Body of pancreas (tissue), 4 donors: Measurements from ENCODE around the gene TMEM82. TPM values are rescaled to one million over a fixed set of nuclear protein-coding genes. Genes with fewer than 3 reads are reported as not detected.

Experiments
- ATAC-seq: fragments of 150-250 bp; one replicate; pipeline ENCODE4 v1.9.1; 2016
- DNase-seq, 4 donors: peaks; one replicate each; pipeline ENCODE4 v3.0.0-alpha.2; 2019
- H3K27ac ChIP-seq, 4 donors: fragments of 200-600 bp; sonication (generic); 1 replicate in 3 of 4; 2 replicates in 1 of 4; pipeline versions ENCODE4 v1.5.1 to v1.6.1; 2016 to 2019; ENCODE audit warnings: mild to moderate bottlenecking in 1 of 4, mixed read lengths in 1 of 4, moderate library complexity in 1 of 4
- H3K27me3 ChIP-seq, 2 donors: fragments of 200-600 bp; sonication (generic); one replicate each; pipeline ENCODE4 v1.6.0; 2016; ENCODE audit warnings: mild to moderate bottlenecking in 1 of 2
- H3K36me3 ChIP-seq, 2 donors: fragments of 200-600 bp; sonication (generic); replicated peaks in 1 of 2; 2 replicates each; pipeline ENCODE4 v1.5.1; 2016; ENCODE audit warnings: low read depth in 2 of 2; ENCODE audit not compliant: insufficient read depth in 1 of 2
- H3K4me1 ChIP-seq: fragments of 200-600 bp; sonication (generic); one replicate; pipeline ENCODE4 v1.6.0; 2016
- H3K4me3 ChIP-seq, 2 donors: fragments of 200-600 bp; sonication (generic); 1 replicate in 1 of 2; 2 replicates in 1 of 2; pipeline ENCODE4 v1.5.1; 2016 to 2019
- H3K9me3 ChIP-seq, 3 donors: fragments of 200-600 bp; sonication (generic); 1 replicate in 2 of 3; 2 replicates in 1 of 3; pipeline ENCODE4 v1.5.1; 2016
- CTCF ChIP-seq, 7 experiments: fragments of 450-650 bp in 4 of 7; fragments of 200-600 bp in 3 of 7; sonication (generic) in 3 of 7; IDR thresholded peaks; one replicate each; pipeline ENCODE4 v1.5.1; 2016 to 2019; ENCODE audit warnings: antibody characterized with exemption in 7 of 7
- POLR2A ChIP-seq, 3 donors: fragments of 450-650 bp; IDR thresholded peaks; one replicate each; pipeline ENCODE4 v1.6.1; 2016; ENCODE audit warnings: antibody characterized with exemption in 3 of 3, mild to moderate bottlenecking in 2 of 3
- WGBS, 2 donors: methylation state at CpG; one replicate each; pipeline ENCODE4 v1.1.5; 2017; 5-methylcytosine and 5-hydroxymethylcytosine counted together
- intact Hi-C: fragments of 100-400 bp; cut with DNase I; formaldehyde crosslinking; loops from one replicate; pipeline ENCODE4 v1.15.1; 2023
- total RNA-seq, 2 donors: library from RNA; depleted of rRNA; stranded (reverse); fragments of >200 nt; gene quantifications; one replicate each; pipeline ENCODE4 v1.1.0, GENCODE V29; 2016

Gene TMEM82
- total RNA-seq, 2 donors from 2014 or later: not detected

- Histone ChIP-seq H3K4me3 (no peak overlapping the region), H3K9me3 (no peaks in the 10 kb centered on the region), H3K36me3 (peaks cover 0 to 3% of the 10 kb centered on the region in 2 donors), H3K4me1 (peaks cover 30% of the 10 kb centered on the region), H3K27ac (peak overlapping the region; percentile 77 to 90 (median 87)), H3K27me3 (no peaks in the 10 kb centered on the region)
- TF ChIP-seq CTCF (IDR thresholded peaks at IDR 0.05) (no peak), POLR2A (IDR thresholded peaks at IDR 0.05) (no peak)
- ATAC-seq: peak; percentile 11
- intact Hi-C loops: no loop called here
- 54 to 64% methylated on average over 15 to 17 of the region's 20 CpGs for WGBS, 2 donors
- DNase-seq: peak in 3 of 4 donors; percentile 33 to 66 (median 60)
Observed at GRCh38 chr1:15765495-15766194, 23.3 kb downstream of the TMEM82 start.

- intact Hi-C loops: no loop called here
- H3K36me3 ChIP-seq: peaks cover 0 to 9% of the 10 kb centered on the region in 2 donors
- H3K27ac ChIP-seq: no peak overlapping the region
- peaks cover 26% of the 10 kb centered on the region for H3K4me1 ChIP-seq
- TF ChIP-seq CTCF (IDR thresholded peaks at IDR 0.05): no peak
- no peak for TF ChIP-seq POLR2A (IDR thresholded peaks at IDR 0.05)
- no peak overlapping the region for H3K4me3 ChIP-seq
- DNase-seq: no peak
- whole genome bisulfite sequencing, 2 donors: 83 to 100% methylated on average over 1 to 5 of the region's 5 CpGs
- H3K9me3 ChIP-seq: no peaks in the 10 kb centered on the region
- no peaks in the 10 kb centered on the region for H3K27me3 ChIP-seq
- ATAC-seq: no peak
Observed at GRCh38 chr1:15767941-15768340, 25.6 kb downstream of the TMEM82 start.

GRCh38 chr1:15768388-15768787 is 26.1 kb downstream of the TMEM82 start:
- intact Hi-C loops: no loop called here
- TF ChIP-seq POLR2A (IDR thresholded peaks at IDR 0.05) (no peak), CTCF (IDR thresholded peaks at IDR 0.05) (no peak)
- H3K4me1 ChIP-seq: peaks cover 26% of the 10 kb centered on the region
- no peaks in the 10 kb centered on the region for H3K9me3 ChIP-seq
- ATAC-seq: no peak
- no peak for DNase-seq
- no peak overlapping the region for H3K27ac ChIP-seq
- peaks cover 0 to 9% of the 10 kb centered on the region in 2 donors for H3K36me3 ChIP-seq
- H3K4me3 ChIP-seq: no peak overlapping the region
- 92 to 100% methylated on average over 1 to 7 of the region's 7 CpGs for WGBS, 2 donors
- no peaks in the 10 kb centered on the region for H3K27me3 ChIP-seq

GRCh38 chr1:15770313-15770962 is 28.1 kb downstream of the TMEM82 start:
- Histone ChIP-seq H3K27ac (no peak overlapping the region), H3K27me3 (no peaks in the 10 kb centered on the region), H3K4me3 (no peak overlapping the region), H3K9me3 (no peaks in the 10 kb centered on the region), H3K36me3 (peaks cover 0 to 9% of the 10 kb centered on the region in 2 donors), H3K4me1 (peaks cover 8% of the 10 kb centered on the region)
- intact Hi-C loops: no loop called here
- WGBS, 2 donors: 93 to 95% methylated on average over 5 to 14 of the region's 14 CpGs
- DNase-seq (no peak), ATAC-seq (no peak)
- TF ChIP-seq CTCF (IDR thresholded peaks at IDR 0.05): no peak
- no peak for TF ChIP-seq POLR2A (IDR thresholded peaks at IDR 0.05)
